ENCODE measurements around the gene CYP2D6.
"Not testable (repeated sequence)": the region's sequence is repeated elsewhere in the genome, so short reads cannot be mapped to it uniquely, and the experiment has no call there.

The CYP2D6 gene

DNA sequence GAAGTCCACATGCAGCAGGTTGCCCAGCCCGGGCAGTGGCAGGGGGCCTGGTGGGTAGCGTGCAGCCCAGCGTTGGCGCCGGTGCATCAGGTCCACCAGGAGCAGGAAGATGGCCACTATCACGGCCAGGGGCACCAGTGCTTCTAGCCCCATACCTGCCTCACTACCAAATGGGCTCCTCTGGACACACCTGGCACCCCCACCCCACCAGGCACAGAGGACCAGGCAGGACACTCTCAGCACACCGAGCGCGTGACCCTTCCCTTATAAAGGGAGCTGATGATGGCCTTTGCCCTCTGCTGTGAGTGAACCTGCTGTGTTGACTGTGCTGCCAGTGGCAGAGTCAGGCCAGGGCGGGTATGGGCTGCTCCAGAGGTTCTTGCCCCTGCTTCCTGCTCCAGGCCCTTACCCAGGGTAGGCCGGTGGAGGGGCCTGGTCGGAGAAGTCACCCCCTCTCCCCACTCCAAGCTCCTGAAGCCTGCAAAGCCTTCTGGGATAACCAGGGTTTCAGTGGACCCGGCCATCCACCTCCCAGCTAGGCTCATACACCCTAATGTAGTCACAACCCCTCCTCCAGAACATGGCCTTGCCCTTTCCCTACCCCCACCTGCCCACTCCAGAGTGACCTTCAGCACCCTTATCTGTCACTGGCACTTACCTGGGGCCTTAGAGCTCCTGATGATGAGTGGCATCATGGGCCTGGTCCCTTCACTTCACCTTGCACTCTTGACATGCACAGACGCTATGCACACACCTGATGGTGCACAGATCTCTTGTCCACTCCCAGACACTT is at the start of gene CYP2D6:
CYP2D6 (minus strand) TSS at position 172 of the 793 bp plus-strand sequence; CDS start at position 153, 19 bp downstream.
- not testable (repeated sequence) for DNase-seq

DNA sequence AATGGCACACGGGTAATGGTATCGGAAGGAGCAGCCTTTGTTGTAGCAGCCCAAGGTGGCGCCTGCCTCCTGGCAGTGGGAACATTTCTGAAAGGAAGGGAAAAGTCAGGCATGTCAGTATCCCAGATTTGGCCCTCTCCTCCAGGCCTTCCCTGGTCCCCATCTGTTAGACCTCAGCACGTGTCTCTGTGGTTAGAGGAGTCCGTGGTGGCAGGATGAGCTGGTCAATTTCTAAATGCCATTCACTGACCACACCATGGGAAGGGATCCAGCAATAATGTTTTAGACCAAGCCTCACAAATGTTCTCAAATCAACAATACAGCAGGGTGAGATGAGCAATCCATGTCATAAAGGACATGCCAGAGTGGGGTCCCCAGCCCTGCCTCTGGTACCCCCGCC is 49.0 kb upstream of the CYP2D6 start:
- DNase-seq, result no peak

- no peak for DNase-seq
Measured at GRCh38 chr22:42178910-42179519, 48.4 kb upstream of the CYP2D6 start.

- no peak for DNase-seq
Measured at GRCh38 chr22:42177891-42178336, 47.3 kb upstream of the CYP2D6 start.

DNA sequence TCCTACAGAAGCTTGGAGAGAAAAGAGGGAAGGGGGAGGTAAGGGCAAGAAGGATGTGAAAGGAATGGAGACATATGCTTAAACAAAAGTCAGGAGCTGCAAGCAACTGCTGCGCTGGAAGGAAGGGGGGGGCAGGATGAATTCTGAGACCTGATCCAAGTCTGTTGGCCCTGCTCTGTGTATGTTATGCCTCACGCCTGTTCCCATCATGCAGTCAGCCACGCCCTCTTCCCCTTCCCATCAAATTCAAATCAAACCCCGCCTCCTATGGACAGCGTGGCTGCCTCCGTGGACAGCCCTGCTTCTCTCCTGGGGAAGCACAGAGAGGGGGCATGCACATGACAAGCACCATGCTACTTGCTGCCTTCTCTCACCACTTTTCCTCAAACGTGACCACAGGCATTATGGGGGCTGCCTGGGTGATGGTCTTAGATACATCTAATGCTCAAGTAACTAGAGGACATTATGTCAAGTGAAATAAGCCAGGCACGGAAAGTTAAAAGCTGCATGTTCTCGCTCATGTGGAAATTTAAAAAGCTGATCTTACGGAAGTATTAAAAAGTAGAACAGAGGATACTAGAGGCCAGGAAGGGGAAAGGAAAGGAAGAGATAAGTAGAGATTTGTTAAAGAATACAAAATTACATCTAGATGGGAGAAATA is 45.8 kb upstream of the CYP2D6 start:
- no peak for DNase-seq

DNA sequence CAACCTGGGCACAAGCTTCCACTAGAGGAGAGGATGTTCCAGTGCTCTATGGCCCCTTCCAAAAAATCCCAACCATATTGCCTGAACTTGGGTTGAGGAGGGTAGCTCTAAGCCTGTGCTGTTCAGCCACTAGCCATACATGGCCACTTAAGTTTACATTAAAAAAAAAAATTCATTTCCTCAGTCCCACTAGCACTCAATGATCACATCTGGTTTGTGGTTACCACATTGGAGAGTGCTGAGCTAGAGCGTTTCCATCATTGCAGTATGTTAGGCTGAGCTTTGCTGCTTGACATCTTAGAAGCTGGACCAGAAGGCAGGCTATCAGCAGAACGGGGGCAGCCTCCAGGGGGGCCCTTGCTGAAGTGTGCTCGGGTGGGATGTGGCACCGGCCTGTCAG is 43.5 kb upstream of the CYP2D6 start:
- no peak for DNase-seq

DNA sequence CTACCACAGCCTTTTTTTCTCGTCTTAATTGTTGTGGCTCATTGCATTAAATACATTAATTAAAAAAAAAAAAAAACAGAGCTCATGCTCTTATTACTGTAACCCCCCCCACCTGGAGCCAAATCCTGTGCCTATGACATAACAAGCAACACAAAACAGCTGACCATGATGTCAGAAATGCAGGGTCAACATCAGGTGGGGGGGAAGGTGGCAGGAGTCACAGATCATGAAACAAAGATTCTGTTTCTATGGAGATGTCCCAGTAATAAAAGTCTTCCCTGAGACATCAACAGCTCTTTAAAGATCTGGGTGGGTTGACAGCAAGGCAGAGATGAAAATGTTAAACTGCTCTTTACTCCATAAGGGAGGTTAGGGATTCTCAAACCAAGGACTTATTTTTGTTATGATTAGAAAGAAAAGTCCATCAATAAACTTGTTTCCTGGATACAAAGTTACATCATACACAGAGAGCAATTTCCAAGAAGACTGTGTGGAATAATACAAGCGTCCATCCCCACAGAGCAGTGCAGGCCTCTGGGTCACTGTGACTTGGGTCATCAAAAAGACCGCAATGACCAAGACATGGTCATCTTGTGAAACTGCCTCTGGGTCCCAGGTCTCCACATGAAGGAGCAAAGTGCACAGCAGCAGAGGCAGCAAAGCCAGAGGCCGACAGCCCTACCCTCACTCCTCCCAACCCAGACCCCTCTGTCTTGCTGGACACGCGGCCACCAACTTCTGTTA is 42.7 kb upstream of the CYP2D6 start:
- no peak for DNase-seq

DNA sequence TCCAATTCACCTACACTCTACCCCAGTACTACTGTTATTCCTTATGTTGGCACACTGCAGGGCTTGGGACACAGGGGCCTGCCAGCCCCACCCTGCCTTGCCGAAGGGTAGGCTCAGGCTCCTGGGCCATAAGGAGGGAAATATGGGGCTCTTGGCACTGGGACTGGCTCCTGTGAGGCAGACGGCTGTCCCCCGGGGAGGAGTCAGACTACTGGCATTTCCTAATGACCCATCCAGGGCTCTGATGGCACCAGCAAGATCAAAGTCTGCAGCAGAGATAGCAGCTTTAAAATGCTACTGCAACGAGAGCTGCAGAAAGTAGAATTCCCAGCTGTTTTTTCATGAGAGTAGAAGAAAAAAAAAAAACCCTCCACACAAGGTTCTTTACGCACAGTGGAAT is 42.2 kb upstream of the CYP2D6 start:
- DNase-seq, result no peak

DNA sequence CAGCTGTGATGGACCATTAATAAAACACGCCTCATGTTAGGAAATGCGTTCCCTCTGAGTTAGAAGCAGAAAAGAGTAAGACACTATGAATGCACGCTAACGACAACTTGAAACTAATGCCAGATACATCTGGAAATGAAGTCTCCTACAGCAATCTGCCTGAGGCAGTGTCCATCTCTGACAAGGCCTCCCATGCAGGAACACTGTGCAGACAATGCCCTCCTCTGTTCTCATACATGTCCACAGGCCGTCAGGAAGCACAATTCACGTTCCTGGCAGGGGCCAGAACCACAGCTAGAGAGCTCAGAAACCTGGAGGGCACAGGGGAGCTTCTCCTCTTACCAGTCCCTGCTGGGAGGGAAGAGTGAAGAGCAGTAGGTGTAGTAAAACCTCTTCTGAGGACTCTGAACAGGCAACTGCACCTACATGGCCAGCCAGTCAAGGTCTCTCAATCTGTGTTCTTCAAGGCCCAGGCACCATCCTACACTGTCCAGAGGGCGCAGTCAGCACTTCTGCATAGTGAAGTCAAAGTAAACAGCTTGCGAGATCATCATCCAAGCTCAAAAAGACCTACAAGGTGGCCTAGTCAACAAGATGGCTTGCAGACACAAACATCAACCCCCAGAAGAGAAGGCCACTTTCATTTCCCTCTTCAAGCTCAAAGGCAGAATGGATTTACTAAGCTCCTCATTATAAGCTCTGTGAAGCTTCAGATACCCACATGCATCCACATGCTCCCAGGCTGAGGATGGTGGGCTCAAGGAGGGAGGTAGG is 41.5 kb upstream of the CYP2D6 start:
- DNase-seq, result no peak

- no peak for DNase-seq
Measured at GRCh38 chr22:42171417-42171816, 40.8 kb upstream of the CYP2D6 start.

DNA sequence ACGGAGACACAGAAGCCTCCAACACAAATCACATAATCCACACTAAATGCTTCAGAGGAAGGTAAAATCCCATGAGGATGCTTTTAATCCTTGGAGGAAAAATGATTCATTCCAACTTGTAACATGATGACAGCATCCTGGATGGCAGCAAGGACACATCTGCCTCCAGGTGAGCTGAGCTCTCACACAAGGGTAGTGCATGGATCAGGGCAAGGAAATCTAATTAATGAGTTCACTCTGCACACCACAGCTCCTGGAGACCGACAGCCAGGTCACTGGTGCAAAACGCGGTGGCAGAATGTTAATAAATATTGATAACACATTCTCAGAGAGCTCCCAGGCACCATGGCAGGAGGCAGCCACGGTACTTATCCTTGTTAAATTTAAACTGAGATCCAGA is 40.3 kb upstream of the CYP2D6 start:
- no peak for DNase-seq

- no peak for DNase-seq
Measured at GRCh38 chr22:42169055-42169469, 38.5 kb upstream of the CYP2D6 start.

DNA sequence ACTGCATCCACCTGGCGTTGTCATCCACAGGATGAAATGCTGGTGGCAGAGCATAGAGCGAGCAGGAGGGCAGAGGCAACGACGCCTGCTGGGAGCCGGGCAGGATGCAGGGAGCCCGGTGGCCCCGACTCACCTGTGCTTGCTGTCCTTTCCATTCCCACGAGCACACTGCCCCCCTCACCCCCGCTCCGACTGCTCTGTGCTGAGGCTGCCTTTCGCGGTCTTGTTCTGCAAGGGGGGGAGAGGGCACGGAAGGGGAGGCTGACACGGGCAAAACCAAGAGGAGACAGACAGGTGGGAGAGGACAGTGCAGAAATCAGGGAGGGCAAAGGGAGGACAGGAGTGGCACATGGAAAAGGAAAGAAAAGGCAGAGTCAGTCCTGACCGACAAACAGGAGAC is 37.9 kb upstream of the CYP2D6 start:
- DNase-seq, result no peak

GRCh38 chr22:42167066-42167465 is 36.5 kb upstream of the CYP2D6 start:
- peak; percentile 76 for DNase-seq

GRCh38 chr22:42164901-42165300 is 34.3 kb upstream of the CYP2D6 start:
- DNase-seq, result no peak

DNA sequence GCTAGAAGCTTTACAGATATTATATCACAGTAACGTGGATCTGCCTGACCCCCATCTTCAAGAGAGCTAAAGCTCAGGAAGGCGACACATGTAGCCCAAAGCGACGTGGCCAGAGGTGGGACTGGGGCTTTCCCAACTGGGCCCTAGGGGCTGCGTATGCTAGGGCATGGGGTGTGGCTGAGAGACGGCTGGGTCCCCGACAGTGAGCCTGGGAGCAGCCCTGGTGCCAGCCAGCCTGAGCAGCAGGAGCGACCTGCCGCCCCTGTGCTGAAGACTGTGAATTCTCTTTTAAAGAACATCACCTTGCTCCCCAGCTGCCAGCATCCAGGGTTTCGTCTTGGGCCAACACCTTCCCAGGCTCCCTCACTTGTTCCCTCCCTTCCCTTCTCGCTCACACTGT is 32.9 kb upstream of the CYP2D6 start:
- no peak for DNase-seq

DNA sequence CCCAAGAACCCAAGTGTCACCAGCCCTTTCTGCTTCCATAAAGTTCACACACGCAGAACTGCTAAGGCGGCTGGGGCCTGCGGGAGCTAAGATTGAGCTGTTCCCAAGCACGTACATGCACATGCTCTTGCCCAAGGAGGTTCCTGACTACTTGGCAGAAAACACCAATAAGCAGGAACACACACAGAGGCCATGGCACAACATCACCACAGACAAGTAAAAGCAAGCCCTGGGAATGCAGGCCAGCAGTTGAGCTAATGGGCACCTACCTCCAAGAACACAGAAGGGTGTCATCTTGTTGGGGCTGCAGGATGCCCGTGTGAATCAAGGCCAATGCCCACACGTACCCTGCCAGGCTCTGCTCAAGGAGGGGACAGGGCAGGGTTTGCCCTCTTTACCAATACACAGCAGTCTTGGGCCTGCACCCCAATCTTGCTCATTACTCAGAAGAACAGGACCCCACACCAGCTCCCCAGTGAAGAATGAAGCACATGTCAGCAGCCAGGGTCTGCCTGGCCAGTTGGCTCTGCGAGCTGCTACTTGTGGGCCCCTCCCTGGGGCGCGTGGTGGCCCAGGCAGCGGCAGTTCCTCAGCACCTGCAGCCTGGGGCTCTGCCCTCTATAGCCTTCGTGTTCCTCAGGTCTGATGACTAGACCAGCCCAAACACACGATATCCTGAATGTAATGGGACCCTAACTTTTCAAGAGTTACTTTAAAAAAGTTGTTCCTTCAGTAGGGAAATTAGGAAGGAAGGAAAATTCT is 32.3 kb upstream of the CYP2D6 start:
- no peak for DNase-seq

GRCh38 chr22:42160830-42161696 is 30.5 kb upstream of the CYP2D6 start:
- DNase-seq, result no peak

- DNase-seq, result no peak
Measured at GRCh38 chr22:42160251-42160650, 29.6 kb upstream of the CYP2D6 start.

- no peak for DNase-seq
Measured at GRCh38 chr22:42158456-42159132, 28.0 kb upstream of the CYP2D6 start.
